ENCODE measurements around the gene ST6GALNAC6. TPM values are rescaled to one million over a fixed set of nuclear protein-coding genes. Genes with fewer than 3 reads are reported as not detected.
A peak's percentile ranks its signal among the peaks of the same experiment; 100 is the strongest.

Gene ST6GALNAC6
- total RNA-seq, 2 donors from 2014 or later: 68.2 to 106 TPM

DNA sequence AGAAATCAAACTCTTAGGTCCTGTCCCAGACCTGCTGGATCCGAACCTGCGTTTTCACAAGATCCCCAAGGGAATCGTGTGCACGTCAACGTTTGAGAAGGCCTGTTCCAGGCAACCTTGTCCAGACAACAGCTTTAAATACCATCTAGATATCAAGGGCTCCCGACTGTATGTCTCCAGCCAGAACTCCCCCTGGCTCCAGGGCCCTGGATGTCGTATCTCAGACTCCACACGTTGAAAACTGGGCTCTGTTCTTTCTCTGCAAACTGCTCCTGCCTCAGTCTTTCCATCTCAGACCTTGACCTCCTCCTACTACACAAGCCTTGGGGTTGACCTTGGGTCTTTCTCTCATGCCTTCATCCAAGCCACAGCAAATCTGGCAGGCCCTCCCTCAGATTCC is 39.1 kb downstream of the ST6GALNAC6 start:
- H3K4me1 ChIP-seq: peaks cover 0 to 82% of the 10 kb centered on the region in 2 donors
- TF ChIP-seq, protein P1, sequence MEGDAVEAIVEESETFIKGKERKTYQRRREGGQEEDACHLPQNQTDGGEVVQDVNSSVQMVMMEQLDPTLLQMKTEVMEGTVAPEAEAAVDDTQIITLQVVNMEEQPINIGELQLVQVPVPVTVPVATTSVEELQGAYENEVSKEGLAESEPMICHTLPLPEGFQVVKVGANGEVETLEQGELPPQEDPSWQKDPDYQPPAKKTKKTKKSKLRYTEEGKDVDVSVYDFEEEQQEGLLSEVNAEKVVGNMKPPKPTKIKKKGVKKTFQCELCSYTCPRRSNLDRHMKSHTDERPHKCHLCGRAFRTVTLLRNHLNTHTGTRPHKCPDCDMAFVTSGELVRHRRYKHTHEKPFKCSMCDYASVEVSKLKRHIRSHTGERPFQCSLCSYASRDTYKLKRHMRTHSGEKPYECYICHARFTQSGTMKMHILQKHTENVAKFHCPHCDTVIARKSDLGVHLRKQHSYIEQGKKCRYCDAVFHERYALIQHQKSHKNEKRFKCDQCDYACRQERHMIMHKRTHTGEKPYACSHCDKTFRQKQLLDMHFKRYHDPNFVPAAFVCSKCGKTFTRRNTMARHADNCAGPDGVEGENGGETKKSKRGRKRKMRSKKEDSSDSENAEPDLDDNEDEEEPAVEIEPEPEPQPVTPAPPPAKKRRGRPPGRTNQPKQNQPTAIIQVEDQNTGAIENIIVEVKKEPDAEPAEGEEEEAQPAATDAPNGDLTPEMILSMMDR (IDR thresholded peaks at IDR 0.05): peak in 1 of 2 donors; percentile 16

GRCh38 chr9:127858041-127858512 is 41.3 kb downstream of the ST6GALNAC6 start:
- TF ChIP-seq, protein P1 (IDR thresholded peaks at IDR 0.05): no peak
- Histone ChIP-seq H3K36me3 (no peaks in the 10 kb centered on the region), H3K4me1 (peaks cover 0 to 92% of the 10 kb centered on the region in 2 donors), H3K27me3 (no peaks in the 10 kb centered on the region), H3K4me3 (no peak overlapping the region), H3K27ac (peak overlapping the region; percentile 86 to 88), H3K9me3 (no peaks in the 10 kb centered on the region)
- peak; percentile 84 for DNase-seq (ENCODE audit: low spot score)

More for the DNA sequence above, 39.1 kb downstream of the ST6GALNAC6 start:
- Histone ChIP-seq H3K9me3 (no peaks in the 10 kb centered on the region), H3K27me3 (no peaks in the 10 kb centered on the region), H3K4me3 (no peak overlapping the region), H3K36me3 (no peaks in the 10 kb centered on the region), H3K27ac (peak overlapping the region; percentile 86 to 88)
- peak; percentile 94 for DNase-seq (ENCODE audit: low spot score)

GRCh38 chr9:127857278-127857677 is 42.1 kb downstream of the ST6GALNAC6 start:
- H3K4me1 ChIP-seq: peaks cover 0 to 89% of the 10 kb centered on the region in 2 donors
- no peak overlapping the region for H3K4me3 ChIP-seq
- peaks cover 6% of the 10 kb centered on the region for H3K36me3 ChIP-seq
- H3K9me3 ChIP-seq: no peaks in the 10 kb centered on the region
- H3K27me3 ChIP-seq: no peaks in the 10 kb centered on the region
- no peak for DNase-seq (ENCODE audit: low spot score)
- H3K27ac ChIP-seq: peak overlapping the region; percentile 86 to 88
- TF ChIP-seq, protein P1 (IDR thresholded peaks at IDR 0.05): no peak

GRCh38 chr9:127856729-127857116 is 42.7 kb downstream of the ST6GALNAC6 start:
- Histone ChIP-seq H3K36me3 (peaks cover 10% of the 10 kb centered on the region), H3K27ac (peak overlapping the region; percentile 86 to 88), H3K9me3 (no peaks in the 10 kb centered on the region), H3K4me1 (peaks cover 0 to 83% of the 10 kb centered on the region in 2 donors), H3K4me3 (no peak overlapping the region), H3K27me3 (no peaks in the 10 kb centered on the region)
- DNase-seq (ENCODE audit: low spot score): no peak
- TF ChIP-seq, protein P1 (IDR thresholded peaks at IDR 0.05): no peak

GRCh38 chr9:127856094-127856728 is 43.2 kb downstream of the ST6GALNAC6 start:
- Histone ChIP-seq H3K9me3 (no peaks in the 10 kb centered on the region), H3K27ac (peak overlapping the region; percentile 86 to 88), H3K27me3 (no peaks in the 10 kb centered on the region), H3K4me1 (peaks cover 0 to 78% of the 10 kb centered on the region in 2 donors), H3K4me3 (no peak overlapping the region), H3K36me3 (peaks cover 15% of the 10 kb centered on the region)
- TF ChIP-seq, protein P1 (IDR thresholded peaks at IDR 0.05): no peak
- no peak for DNase-seq (ENCODE audit: low spot score)
